Measurements from ENCODE around the gene DBP. TPM values are rescaled to one million over a fixed set of nuclear protein-coding genes. Genes with fewer than 3 reads are reported as not detected.

DBP gene
- total RNA-seq, 4 donors from 2014 or later = 2.4 to 20.1 (median 10.1) TPM

- peak overlapping the region; percentile 47 to 96 (median 90) for H3K27ac ChIP-seq
- no peak for DNase-seq (ENCODE audit: low spot score in 2 of 2)
- no peaks in the 10 kb centered on the region for H3K9me3 ChIP-seq
- H3K4me1 ChIP-seq = peaks cover 0 to 63% (median 24%) of the 10 kb centered on the region in 4 donors
- 65 to 70% methylated on average over 17 to 18 of the region's 18 CpGs for WGBS, 2 donors
- H3K36me3 ChIP-seq = peaks cover 0 to 41% (median 13%) of the 10 kb centered on the region in 3 donors
- TF ChIP-seq EP300 (IDR thresholded peaks at IDR 0.05) (no peak), CTCF (IDR thresholded peaks at IDR 0.05) (no peak), POLR2A (IDR thresholded peaks at IDR 0.05) (no peak)
- H3K27me3 ChIP-seq = no peaks in the 10 kb centered on the region
- H3K4me3 ChIP-seq = peak overlapping the region in 3 of 4 donors; percentile 69 to 95 (median 93)
These were observed 19.8 kb downstream of the DBP start for GRCh38 chr19:48617146-48617937.

- DNase-seq (ENCODE audit: low spot score in 2 of 2) = no peak
- H3K36me3 ChIP-seq = peaks cover 0 to 41% (median 13%) of the 10 kb centered on the region in 3 donors
- 64 to 66% methylated on average over 10 to 12 of the region's 12 CpGs for WGBS, 2 donors
- TF ChIP-seq POLR2A (IDR thresholded peaks at IDR 0.05) (no peak), EP300 (IDR thresholded peaks at IDR 0.05) (no peak), CTCF (IDR thresholded peaks at IDR 0.05) (no peak)
- H3K9me3 ChIP-seq = no peaks in the 10 kb centered on the region
- no peaks in the 10 kb centered on the region for H3K27me3 ChIP-seq
- peaks cover 0 to 61% (median 24%) of the 10 kb centered on the region in 4 donors for H3K4me1 ChIP-seq
- no peak overlapping the region for H3K4me3 ChIP-seq
- H3K27ac ChIP-seq = peak overlapping the region in 1 of 4 donors; percentile 22
These were observed 20.6 kb downstream of the DBP start for GRCh38 chr19:48616491-48617056.

- peak overlapping the region in 2 of 4 donors; percentile 51 to 73 for H3K27ac ChIP-seq
- TF ChIP-seq POLR2A (IDR thresholded peaks at IDR 0.05) = no peak
- TF ChIP-seq EP300 (IDR thresholded peaks at IDR 0.05) = no peak
- no peak for TF ChIP-seq CTCF (IDR thresholded peaks at IDR 0.05)
- no peak for DNase-seq (ENCODE audit: low spot score in 2 of 2)
- peaks cover 0 to 57% (median 24%) of the 10 kb centered on the region in 4 donors for H3K4me1 ChIP-seq
- no peak overlapping the region for H3K4me3 ChIP-seq
- no peaks in the 10 kb centered on the region for H3K9me3 ChIP-seq
- WGBS, 2 donors = 74 to 83% methylated on average over 12 to 16 of the region's 16 CpGs
- H3K36me3 ChIP-seq = peaks cover 0 to 36% (median 13%) of the 10 kb centered on the region in 3 donors
- H3K27me3 ChIP-seq = no peaks in the 10 kb centered on the region
These were observed 21.1 kb downstream of the DBP start for GRCh38 chr19:48616041-48616436.

GRCh38 chr19:48615231-48616040, 21.7 kb downstream of the DBP start:
- TF ChIP-seq CTCF (IDR thresholded peaks at IDR 0.05) = no peak
- no peak for TF ChIP-seq EP300 (IDR thresholded peaks at IDR 0.05)
- TF ChIP-seq POLR2A (IDR thresholded peaks at IDR 0.05) = no peak
- Histone ChIP-seq H3K4me3 (no peak overlapping the region), H3K36me3 (peaks cover 0 to 33% (median 13%) of the 10 kb centered on the region in 3 donors), H3K27ac (peak overlapping the region in 2 of 4 donors; percentile 51 to 73), H3K4me1 (peaks cover 0 to 53% (median 24%) of the 10 kb centered on the region in 4 donors), H3K9me3 (no peaks in the 10 kb centered on the region), H3K27me3 (no peaks in the 10 kb centered on the region)
- DNase-seq (ENCODE audit: low spot score in 2 of 2) = no peak
- 43 to 54% methylated on average over 17 to 19 of the region's 19 CpGs for WGBS, 2 donors
